GM18499 (cell line): ENCODE data around the gene SPRING1.
"Not testable (repeated sequence)": the region's sequence is repeated elsewhere in the genome, so short reads cannot be mapped to it uniquely, and the experiment has no call there.

ENCODE experiments used
- ATAC-seq: cut with Tn5 transposase; IDR thresholded peaks from one replicate; pipeline ENCODE4 v1.9.1; 2021; ENCODE audit warnings: moderate number of reproducible peaks; ENCODE audit not compliant: insufficient read depth, unreplicated experiment

The SPRING1 gene, protein sequence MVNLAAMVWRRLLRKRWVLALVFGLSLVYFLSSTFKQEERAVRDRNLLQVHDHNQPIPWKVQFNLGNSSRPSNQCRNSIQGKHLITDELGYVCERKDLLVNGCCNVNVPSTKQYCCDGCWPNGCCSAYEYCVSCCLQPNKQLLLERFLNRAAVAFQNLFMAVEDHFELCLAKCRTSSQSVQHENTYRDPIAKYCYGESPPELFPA

DNA sequence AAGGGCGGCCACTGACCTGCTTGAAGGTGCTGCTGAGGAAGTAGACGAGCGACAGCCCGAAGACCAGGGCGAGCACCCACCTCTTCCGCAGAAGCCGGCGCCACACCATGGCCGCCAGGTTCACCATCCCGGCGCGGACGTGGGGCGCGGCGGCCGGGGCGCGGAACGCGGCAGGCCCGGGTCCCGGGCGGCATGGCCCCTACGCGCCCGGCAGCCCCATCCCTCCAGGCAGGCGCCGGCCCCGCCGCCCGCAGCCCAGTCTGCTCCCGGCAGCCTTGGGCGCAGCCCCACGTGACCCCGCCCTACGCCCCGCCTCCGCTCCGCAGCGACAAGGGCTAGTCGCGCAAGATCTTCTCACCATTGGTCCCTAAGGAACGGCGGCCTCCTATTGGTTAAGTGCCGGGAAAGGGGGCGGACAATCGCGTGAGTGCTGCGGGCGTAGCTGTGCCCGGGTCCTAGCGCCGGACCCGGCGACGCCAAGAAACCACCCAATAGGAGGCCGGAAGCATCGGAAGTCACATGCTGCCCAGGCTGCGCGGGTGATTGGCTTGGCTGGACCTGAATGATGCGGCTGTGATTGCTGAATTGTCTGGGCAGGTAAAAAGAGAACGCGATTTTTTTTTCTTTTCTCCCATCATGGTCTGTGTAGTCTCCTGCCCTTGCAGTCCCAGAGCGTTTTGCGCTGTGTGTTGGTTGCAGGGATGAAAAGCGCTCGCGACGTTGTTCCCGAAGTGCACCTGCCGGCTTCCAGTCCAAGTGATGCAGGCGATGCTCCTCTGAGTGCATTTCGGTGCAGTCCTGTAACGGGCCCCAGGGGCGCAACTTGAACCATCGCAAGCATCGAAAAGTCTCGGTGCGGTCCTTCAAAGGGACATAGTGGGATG, at the start of gene SPRING1, which contains the start of gene RNFT2:
SPRING1 (minus strand) TSS at position 296 of the 884 bp plus-strand sequence; CDS start at position 127, 169 bp downstream.
RNFT2 (plus strand) TSS at position 542 of the 884 bp plus-strand sequence. CDS start 2,183 bp downstream, outside the sequence.
- peak; percentile 91 for ATAC-seq

DNA sequence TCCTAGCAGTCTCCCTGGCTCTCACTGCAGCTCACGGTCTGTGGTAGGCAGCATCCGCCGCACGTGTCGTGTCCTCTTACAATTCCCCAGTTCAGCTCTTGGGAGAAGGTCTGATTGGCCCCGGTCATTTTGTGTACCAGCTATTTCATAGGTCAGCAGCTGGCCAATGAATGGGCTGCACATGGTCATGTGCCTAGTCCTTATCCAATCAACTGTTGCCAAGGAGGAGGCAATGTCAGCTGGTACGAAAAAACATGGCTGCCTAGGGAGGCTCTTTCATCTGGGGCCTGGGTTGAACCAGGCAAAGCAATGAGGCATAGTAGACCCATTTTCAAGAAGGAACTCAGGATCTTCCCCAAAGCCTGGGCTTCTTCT, 46.4 kb upstream of the SPRING1 start:
- no peak for ATAC-seq

DNA sequence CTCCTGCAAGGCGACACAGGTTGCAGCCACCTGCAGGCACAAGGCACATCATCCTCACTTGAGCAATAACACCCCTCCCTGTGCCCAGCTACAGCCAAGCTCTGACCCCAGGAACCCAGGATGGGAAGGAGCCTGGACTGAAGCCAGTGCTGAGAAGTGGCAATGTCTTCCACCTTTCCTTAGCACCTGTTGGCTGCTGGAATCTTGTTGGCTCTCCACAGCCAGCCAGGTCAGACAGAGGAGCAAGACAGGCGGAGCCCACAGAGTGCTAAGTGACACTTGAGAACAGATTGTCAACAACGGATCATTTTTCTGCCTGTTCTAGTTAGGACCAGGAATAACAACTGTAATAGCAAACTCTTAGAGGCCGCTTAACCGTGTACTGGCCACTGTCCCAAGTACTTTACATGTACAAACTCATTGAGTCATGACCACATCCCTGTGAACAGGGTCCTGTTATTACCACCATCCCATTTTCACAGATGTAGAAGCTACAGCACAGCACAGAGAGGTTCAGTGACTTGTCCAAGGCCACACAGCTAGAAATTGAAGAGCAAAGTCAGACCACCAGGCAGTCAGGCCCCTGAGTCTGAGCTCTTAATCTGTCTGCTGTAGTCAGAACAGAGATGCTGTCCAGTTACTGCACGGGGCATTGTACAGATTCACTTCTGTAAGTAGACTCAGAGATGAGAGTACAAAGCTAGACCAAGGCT, 45.8 kb upstream of the SPRING1 start:
- no peak for ATAC-seq

DNA sequence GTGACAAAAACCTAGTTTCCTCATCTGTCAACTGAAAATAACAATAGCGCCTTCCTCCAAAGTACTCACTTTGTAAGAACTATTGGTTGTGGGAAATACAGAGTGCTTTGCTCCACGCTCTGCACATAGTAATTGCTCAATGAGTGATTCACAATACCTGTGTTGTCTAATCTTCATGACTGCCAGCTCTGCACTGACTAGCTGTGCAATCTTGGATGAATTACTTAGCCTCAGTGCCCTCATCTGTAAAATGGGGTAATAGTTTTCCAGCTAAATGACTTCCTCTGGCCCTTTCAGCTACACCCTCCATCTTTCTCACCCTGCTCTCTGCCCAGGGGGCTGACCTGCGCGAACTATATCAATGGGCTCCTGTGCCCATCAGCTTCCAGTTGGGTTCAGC, 43.1 kb upstream of the SPRING1 start:
- ATAC-seq, result no peak

DNA sequence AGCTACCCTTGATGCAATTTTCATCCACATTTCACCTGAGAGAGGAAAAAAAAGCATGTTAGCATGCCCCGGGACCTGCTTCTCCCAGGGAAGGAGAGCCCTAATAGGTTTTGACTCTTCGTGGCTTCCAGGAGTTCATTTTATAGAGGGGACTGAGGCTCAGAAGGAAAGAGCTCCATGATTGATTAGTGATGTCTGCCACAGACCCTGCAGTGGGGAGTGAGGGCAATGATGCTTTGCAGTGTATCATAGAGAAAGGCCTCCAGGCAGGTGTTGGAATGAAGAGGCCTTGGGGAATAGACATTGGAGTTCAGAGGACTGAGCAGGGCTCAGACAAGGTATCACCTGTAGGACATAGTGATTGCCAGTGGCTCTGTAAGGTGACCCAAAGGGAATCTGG, 41.7 kb upstream of the SPRING1 start:
- no peak for ATAC-seq

DNA sequence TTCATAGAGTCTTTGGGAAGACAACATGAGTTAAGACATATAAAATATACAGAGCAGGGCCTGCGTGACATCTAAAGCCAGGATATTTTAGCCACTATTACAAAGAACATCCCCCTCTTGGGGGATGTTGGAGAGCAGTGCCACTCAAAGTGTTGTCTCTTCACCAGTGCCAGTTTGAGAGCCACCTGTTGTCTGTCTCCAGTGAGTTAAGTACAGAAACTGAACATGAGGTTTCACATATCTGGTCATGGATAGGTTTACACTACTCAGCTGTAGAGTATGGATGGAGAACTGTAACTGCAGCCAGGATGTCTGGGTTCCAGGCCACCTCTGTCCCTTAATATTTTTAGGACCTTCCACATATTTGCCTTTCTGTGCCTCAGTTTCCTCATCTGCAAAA, 39.4 kb upstream of the SPRING1 start:
- ATAC-seq, result no peak

DNA sequence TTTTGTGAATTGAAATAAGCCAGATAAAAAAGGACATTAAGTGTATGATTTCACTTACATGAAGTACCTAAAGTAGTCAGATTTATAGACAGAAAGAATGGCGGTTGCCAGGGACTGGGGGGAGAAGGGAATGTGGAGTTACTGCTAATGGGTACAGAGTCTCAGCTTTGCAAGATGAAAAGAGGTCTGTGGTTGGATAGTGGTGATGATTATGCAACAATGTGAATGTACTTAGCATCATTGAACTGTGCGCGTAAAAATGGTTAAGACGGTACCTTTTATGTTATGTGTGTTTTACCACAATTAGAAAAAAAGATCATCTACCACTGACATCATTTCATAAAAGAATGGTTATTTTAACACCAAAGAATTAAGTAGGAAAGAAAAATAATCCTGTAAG, 36.2 kb upstream of the SPRING1 start:
- no peak for ATAC-seq

DNA sequence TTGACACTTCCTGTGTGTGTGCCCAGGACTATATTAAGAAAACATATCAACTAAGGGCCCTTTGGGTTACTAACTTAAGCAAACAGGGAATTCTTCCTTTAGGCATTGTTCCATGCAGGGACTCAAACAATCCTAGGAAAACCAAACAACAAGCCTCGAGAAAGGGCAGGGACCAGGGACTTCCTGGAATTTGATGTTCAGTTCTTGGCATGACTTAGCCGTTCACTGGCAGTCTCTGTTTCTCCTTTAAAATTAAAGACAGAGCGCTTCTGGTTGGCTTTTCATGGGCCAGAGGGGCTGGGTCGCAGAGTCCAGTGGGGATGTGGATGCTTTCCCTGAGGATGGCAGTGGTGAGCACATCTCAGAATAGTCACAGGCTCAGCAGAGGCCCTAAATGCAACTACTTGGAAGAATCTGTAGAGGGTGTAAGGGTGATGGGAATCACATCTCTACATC, 35.4 kb upstream of the SPRING1 start:
- ATAC-seq, result no peak

DNA sequence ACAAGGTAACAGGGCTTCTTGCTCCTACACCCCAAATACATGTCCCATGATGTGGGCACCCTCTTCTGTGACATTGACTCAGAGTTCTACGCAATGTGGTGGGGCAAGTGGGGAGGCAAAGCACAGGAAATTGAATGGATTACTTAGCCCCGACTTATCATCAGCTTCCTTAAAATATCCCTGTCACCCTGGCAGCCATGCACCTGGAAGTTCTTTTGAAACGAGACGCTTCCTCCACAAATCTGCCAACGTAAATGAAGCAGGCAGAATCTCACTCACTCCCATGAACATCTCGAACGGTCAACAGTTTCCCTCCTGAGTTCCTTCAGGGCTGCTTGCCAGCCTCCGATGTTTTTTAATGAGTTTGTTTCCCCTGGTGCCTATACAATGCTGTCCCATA, 33.8 kb upstream of the SPRING1 start:
- ATAC-seq, result no peak

DNA sequence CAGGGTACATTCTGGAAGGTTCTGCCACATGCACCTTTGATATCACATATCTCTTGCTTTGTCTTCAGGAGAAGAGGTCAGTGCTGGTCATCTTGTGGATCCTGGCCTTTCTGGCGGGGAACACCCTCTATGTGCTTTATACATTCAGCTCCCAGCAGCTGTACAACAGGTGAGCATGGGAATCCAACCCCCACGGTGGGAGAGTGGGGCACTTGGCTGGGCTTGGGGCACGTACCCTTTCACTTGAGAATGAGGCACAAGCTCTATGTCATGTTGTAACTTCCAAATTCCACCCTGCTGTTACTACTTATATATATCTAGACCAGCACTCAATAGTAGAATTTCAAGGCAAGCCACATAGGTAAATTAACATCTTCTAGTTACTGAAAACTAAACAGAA, 28.9 kb upstream of the SPRING1 start:
- no peak for ATAC-seq

DNA sequence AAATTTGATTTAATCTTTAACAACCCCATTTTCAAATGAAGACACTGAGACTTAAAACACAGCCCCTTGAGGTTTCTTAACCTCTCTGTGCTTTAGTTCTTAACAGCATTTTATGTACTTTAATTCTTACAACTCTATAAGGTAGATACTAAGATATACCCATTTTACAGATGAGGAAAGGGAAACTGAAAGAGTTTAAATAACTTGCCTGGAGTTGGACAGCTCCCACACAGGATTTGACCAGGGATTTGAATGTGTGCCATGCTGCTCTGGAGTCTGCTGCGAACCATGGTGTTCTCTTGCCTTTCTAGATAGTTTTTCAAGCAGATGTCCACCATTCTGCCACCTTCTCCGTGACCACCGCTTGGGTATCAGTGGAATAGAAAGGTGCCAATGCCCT, 28.4 kb upstream of the SPRING1 start:
- ATAC-seq, result no peak

DNA sequence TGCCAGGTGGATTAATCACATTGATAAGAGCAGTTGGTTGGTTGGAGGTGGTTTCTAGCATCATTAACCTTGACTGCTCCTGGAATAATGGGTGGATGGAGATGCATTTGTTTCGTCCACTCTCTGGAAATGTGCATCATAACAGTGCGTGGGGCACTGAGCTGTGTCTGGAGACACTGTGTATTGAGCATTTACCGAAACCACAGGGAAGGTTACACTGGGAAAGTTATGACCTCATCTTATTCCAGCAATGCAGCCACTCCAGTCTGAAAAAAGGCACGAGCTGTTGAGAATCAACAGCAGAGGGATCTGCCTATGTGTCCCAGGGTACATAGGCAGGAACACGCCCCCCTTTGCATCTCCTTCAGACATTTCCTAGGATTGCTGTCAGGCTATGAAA, 27.4 kb upstream of the SPRING1 start:
- ATAC-seq, result no peak

DNA sequence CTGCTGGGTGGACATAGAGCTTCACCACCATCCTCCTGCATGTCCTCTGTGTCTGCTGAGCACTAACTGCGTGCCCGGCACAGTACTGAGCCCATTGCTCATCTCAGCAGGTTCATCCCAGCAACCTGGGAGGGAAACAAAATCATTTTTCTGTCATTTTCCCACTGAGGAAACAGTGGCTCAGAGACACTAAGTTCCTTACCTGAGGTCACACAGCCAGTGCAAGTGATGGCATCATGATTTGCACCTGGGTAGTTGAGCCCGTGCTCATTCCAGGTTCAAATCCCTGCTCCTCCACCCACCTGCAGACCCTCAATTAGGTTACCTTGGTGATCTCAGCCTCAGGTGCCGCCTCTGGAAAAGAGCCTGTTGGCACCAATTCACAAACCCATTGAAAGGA, 23.6 kb upstream of the SPRING1 start:
- no peak for ATAC-seq

DNA sequence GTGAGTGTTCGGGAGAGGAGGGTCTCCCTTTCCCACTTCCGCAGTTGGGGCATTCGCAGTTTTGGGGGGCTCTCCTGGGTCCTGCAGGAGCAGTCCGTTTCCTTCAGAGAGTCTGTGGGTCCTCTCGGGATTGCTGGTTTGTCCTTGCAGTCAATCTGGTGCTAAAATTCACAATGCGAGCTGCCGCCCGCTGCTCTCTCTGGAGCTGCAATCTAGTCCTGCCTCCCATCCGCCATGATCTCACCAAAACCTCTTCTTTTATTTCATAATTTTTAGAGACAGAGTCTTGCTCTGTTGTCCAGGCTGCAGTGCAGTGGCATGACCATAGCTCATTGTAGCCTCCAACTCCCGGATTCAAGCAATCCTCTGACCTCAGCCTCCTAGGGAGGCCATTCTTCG, 22.8 kb upstream of the SPRING1 start:
- ATAC-seq, result no peak

DNA sequence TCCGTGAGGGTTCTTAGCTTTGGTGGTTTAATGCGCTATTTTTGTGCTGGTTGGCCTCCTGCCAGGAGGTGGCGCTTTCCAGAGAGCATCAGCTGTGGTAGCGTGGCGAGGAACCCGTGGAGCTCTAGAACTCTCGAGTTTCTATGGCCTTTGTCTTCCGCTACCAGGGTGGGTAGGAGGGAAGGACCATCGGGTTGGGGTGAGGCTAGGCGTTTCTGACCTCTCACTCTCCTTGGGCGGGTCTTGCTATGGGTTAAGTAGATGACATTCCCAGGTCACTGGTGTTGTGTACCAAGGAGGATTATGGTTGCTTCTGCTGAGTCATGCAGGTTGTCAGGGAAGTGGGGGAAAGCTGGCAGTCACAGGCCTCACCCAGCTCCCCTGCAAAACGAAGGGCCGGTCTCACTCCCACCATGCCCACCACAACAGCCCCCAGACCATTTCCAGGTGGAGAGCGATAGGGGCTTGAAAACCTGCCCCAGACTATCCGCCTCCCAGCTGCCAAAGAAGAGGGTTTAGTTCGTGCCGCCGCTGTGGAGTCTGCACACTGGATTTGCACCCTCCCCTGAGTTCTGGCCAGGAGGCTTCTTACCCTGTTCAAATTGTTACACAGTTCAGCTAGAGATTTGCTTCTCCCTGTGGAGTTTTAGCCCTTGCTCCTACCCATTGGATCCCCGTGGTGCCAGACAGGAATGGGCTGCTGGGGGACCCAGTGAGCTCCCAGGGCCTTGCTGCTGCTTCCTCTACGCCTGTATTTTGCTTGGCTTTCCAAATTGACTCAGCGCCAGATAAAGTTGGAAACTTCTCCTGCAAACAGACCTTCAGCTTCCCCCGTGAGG, 22.1 kb upstream of the SPRING1 start:
- ATAC-seq, result no peak

DNA sequence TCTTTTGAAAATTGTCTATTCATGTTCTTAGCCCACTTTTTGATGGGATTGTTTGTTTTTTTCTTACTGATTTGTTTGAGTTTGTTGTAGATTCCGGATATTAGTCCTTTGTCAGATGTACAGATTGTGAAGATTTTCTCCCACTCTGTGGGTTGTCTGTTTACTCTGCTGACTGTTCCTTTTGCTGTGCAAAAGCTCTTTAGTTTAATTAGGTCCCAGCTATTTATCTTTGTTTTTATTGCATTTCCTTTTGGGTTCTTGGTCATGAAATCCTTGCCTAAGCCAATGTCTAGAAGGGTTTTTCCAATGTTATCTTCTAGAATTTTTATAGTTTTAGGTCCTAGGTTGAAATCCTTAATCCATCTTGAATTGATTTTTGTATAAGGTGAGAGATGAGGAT, 16.9 kb upstream of the SPRING1 start:
- ATAC-seq, result not testable (repeated sequence)

DNA sequence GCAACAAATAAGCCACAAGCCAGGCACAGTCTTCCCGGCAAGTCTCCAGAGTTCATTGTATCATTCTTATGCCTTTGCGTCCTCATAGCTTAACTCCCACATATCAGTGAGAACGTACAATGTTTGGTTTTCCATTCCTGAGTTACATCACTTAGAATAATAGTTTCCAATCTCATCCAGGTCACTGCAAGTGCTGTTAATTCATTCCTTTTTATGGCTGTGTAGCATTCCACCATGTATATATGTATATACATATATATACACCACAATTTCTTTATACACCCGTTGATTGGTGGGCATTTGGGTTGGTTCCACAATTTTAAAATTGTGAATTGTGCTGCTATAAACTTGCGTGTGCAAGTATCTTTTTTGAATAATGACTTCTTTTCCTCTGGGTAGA, 16.2 kb upstream of the SPRING1 start:
- ATAC-seq, result not testable (repeated sequence)

DNA sequence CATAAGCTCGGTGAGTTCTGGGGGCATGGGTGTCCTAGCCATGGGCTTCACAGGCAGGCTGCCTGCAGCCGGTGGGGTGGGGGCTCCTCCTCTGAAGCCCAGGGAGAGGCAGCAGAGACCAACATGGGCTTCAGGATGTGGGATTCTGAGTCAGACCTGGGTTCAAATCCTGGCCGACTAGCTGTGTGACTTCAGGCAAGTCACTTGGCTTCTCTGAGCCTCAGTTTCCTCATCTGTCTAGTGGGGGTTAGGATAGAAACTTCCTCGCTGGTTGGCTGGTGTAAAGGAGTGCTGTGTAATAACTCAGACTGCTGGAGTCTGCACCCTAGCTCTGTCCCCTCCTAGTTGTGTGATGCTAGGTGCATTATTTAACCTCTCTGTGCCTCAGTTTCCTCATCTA, 12.4 kb upstream of the SPRING1 start:
- ATAC-seq, result no peak

DNA sequence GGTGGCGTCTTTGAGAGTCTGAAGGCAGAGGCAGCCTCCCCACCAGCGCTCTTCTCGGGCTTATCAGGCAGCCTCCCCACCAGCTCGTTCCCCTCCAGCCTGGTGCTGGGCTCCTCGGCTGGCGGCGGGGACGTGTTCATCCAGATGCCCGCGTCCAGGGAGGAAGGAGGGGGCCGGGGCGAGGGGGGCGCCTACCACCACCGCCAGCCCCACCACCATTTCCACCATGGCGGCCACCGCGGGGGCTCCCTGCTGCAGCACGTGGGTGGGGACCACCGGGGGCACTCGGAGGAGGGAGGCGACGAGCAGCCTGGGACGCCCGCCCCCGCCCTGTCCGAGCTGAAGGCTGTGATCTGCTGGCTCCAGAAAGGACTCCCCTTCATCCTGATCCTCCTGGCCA, 12.0 kb upstream of the SPRING1 start:
- ATAC-seq, result no peak

DNA sequence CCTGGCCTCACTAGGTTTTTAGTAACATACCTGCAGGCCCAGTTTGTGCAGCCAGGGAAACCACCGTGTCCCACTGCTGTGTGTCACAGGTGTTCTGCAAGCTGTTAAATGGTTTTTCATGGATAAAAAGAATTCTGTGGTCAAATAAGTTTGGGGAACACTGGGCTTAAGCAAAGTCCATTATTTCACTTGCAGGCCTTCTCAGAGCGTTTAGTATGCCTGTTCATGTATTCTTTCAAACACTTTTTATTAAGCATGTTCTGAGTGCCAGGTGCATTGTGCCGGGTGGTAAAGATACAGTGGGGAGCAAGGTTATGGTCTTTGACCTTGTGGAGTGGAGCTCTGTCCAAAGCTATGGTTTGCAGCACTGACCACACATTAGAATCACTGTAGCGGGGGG, 7.7 kb upstream of the SPRING1 start:
- no peak for ATAC-seq
